ENCODE data around the gene PCAT7. TPM values are rescaled to one million over a fixed set of nuclear protein-coding genes. Genes with fewer than 3 reads are reported as not detected.
"Not testable (repeated sequence)": the region's sequence is repeated elsewhere in the genome, so short reads cannot be mapped to it uniquely, and the experiment has no call there.

The PCAT7 gene
- total RNA-seq, 1 donor from 2014 or later = 5.2 TPM

DNA sequence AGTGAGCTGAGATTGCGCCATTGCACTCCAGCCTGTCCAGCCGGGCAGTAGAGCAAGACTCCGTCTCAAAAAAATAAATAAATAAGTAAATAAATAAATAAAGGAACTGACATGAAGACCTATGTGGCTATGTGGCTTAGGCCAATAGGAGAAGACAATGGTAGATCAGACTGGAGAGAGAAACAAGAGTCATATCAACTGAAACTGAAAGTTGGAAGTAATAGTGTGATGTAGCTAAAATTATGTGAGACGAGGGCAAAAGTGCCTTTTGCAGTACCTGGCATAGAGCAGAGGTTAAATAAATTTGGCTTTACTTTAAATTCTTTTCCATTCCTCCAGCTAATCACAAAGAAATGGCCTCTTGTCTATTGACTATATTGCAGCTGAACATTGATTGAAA lies 31.4 kb downstream of the PCAT7 start:
- Mint-ChIP-seq H3K4me1 (ENCODE audit: low read depth, unreplicated experiment) (peaks cover 13% of the 10 kb centered on the region), H3K4me3 (ENCODE audit: unreplicated experiment) (no peak overlapping the region), H3K27ac (ENCODE audit: unreplicated experiment) (no peak overlapping the region), H3K27me3 (ENCODE audit: low read depth, unreplicated experiment) (peaks cover 17% of the 10 kb centered on the region), H3K9me3 (ENCODE audit: unreplicated experiment) (peaks cover 2% of the 10 kb centered on the region), H3K36me3 (ENCODE audit: low read depth, unreplicated experiment) (peaks cover 2% of the 10 kb centered on the region)
- no peak for FAIRE-seq
- H3K4me2 ChIP-seq (ENCODE audit: low read length) = peak overlapping the region; percentile 50
- no peaks in the 10 kb centered on the region for H4K20me1 ChIP-seq (ENCODE audit: insufficient read depth, low read length)
- H3K4me1 ChIP-seq (ENCODE audit: insufficient read depth, low read length) = no peaks in the 10 kb centered on the region
- no peaks in the 10 kb centered on the region for H3K9me3 ChIP-seq (ENCODE audit: insufficient read depth, low read depth, low read length)
- H3K36me3 ChIP-seq (ENCODE audit: insufficient read depth, low read length) = no peaks in the 10 kb centered on the region
- no peaks in the 10 kb centered on the region for H3K27me3 ChIP-seq (ENCODE audit: insufficient read depth, low read length)
- DNase-seq (ENCODE audit: low read depth) = no peak
- H3K27ac ChIP-seq (ENCODE audit: low read depth, low read length) = no peak overlapping the region
- TF ChIP-seq CTCF (IDR thresholded peaks at IDR 0.05; ENCODE audit: insufficient read depth, low read depth, low read length) (no peak), EZH2 (IDR thresholded peaks at IDR 0.05; ENCODE audit: insufficient read depth, low read length) (no peak)
- no peaks in the 10 kb centered on the region for H3K79me2 ChIP-seq (ENCODE audit: insufficient read depth, low read length)
- H2AFZ ChIP-seq (ENCODE audit: low read depth, low read length) = no peak overlapping the region
- no peak overlapping the region for H3K9ac ChIP-seq (ENCODE audit: low read length)
- H3K4me3 ChIP-seq (ENCODE audit: insufficient read depth, low read depth, low read length) = no peak overlapping the region

GRCh38 chr9:94586814-94587213 lies 31.9 kb downstream of the PCAT7 start:
- no peaks in the 10 kb centered on the region for H4K20me1 ChIP-seq (ENCODE audit: insufficient read depth, low read length)
- peak overlapping the region; percentile 23 for H3K27ac Mint-ChIP-seq (ENCODE audit: unreplicated experiment)
- H3K4me1 Mint-ChIP-seq (ENCODE audit: low read depth, unreplicated experiment) = peaks cover 13% of the 10 kb centered on the region
- no peaks in the 10 kb centered on the region for H3K4me1 ChIP-seq (ENCODE audit: insufficient read depth, low read length)
- peaks cover 2% of the 10 kb centered on the region for H3K9me3 Mint-ChIP-seq (ENCODE audit: unreplicated experiment)
- no peak overlapping the region for H3K27ac ChIP-seq (ENCODE audit: low read depth, low read length)
- no peak overlapping the region for H3K9ac ChIP-seq (ENCODE audit: low read length)
- H3K36me3 Mint-ChIP-seq (ENCODE audit: low read depth, unreplicated experiment) = peaks cover 2% of the 10 kb centered on the region
- H3K36me3 ChIP-seq (ENCODE audit: insufficient read depth, low read length) = no peaks in the 10 kb centered on the region
- H3K79me2 ChIP-seq (ENCODE audit: insufficient read depth, low read length) = no peaks in the 10 kb centered on the region
- H3K4me2 ChIP-seq (ENCODE audit: low read length) = peak overlapping the region; percentile 50
- H3K27me3 ChIP-seq (ENCODE audit: insufficient read depth, low read length) = no peaks in the 10 kb centered on the region
- no peak for TF ChIP-seq EZH2 (IDR thresholded peaks at IDR 0.05; ENCODE audit: insufficient read depth, low read length)
- no peak for TF ChIP-seq CTCF (IDR thresholded peaks at IDR 0.05; ENCODE audit: insufficient read depth, low read depth, low read length)
- H3K4me3 ChIP-seq (ENCODE audit: insufficient read depth, low read depth, low read length) = no peak overlapping the region
- peak; percentile 41 for DNase-seq (ENCODE audit: low read depth)
- peak overlapping the region; percentile 10 for H2AFZ ChIP-seq (ENCODE audit: low read depth, low read length)
- no peak overlapping the region for H3K4me3 Mint-ChIP-seq (ENCODE audit: unreplicated experiment)
- FAIRE-seq = no peak
- H3K27me3 Mint-ChIP-seq (ENCODE audit: low read depth, unreplicated experiment) = peaks cover 20% of the 10 kb centered on the region
- H3K9me3 ChIP-seq (ENCODE audit: insufficient read depth, low read depth, low read length) = no peaks in the 10 kb centered on the region

- no peak overlapping the region for H3K4me2 ChIP-seq (ENCODE audit: low read length)
- DNase-seq (ENCODE audit: low read depth) (no peak), FAIRE-seq (no peak)
- Mint-ChIP-seq H3K4me3 (ENCODE audit: unreplicated experiment) (no peak overlapping the region), H3K36me3 (ENCODE audit: low read depth, unreplicated experiment) (peaks cover 2% of the 10 kb centered on the region), H3K27ac (ENCODE audit: unreplicated experiment) (no peak overlapping the region), H3K27me3 (ENCODE audit: low read depth, unreplicated experiment) (peaks cover 25% of the 10 kb centered on the region), H3K4me1 (ENCODE audit: low read depth, unreplicated experiment) (peaks cover 13% of the 10 kb centered on the region), H3K9me3 (ENCODE audit: unreplicated experiment) (peaks cover 2% of the 10 kb centered on the region)
- H3K4me3 ChIP-seq (ENCODE audit: insufficient read depth, low read depth, low read length) = no peak overlapping the region
- H3K4me1 ChIP-seq (ENCODE audit: insufficient read depth, low read length) = no peaks in the 10 kb centered on the region
- no peak overlapping the region for H2AFZ ChIP-seq (ENCODE audit: low read depth, low read length)
- H3K9me3 ChIP-seq (ENCODE audit: insufficient read depth, low read depth, low read length) = no peaks in the 10 kb centered on the region
- H3K36me3 ChIP-seq (ENCODE audit: insufficient read depth, low read length) = no peaks in the 10 kb centered on the region
- no peak overlapping the region for H3K27ac ChIP-seq (ENCODE audit: low read depth, low read length)
- H4K20me1 ChIP-seq (ENCODE audit: insufficient read depth, low read length) = no peaks in the 10 kb centered on the region
- TF ChIP-seq CTCF (IDR thresholded peaks at IDR 0.05; ENCODE audit: insufficient read depth, low read depth, low read length) = no peak
- no peak for TF ChIP-seq EZH2 (IDR thresholded peaks at IDR 0.05; ENCODE audit: insufficient read depth, low read length)
- no peaks in the 10 kb centered on the region for H3K79me2 ChIP-seq (ENCODE audit: insufficient read depth, low read length)
- H3K27me3 ChIP-seq (ENCODE audit: insufficient read depth, low read length) = no peaks in the 10 kb centered on the region
- H3K9ac ChIP-seq (ENCODE audit: low read length) = no peak overlapping the region
These were observed 33.8 kb downstream of the PCAT7 start for GRCh38 chr9:94588681-94589080.

- H3K4me1 ChIP-seq (ENCODE audit: insufficient read depth, low read length); H3K79me2 ChIP-seq (ENCODE audit: insufficient read depth, low read length); H3K36me3 Mint-ChIP-seq (ENCODE audit: low read depth, unreplicated experiment); H3K27ac Mint-ChIP-seq (ENCODE audit: unreplicated experiment); DNase-seq (ENCODE audit: low read depth); FAIRE-seq; H3K9me3 Mint-ChIP-seq (ENCODE audit: unreplicated experiment); H3K36me3 ChIP-seq (ENCODE audit: insufficient read depth, low read length); H2AFZ ChIP-seq (ENCODE audit: low read depth, low read length); H3K9ac ChIP-seq (ENCODE audit: low read length); H3K4me3 ChIP-seq (ENCODE audit: insufficient read depth, low read depth, low read length); H4K20me1 ChIP-seq (ENCODE audit: insufficient read depth, low read length); H3K27ac ChIP-seq (ENCODE audit: low read depth, low read length); H3K4me2 ChIP-seq (ENCODE audit: low read length); H3K9me3 ChIP-seq (ENCODE audit: insufficient read depth, low read depth, low read length); H3K27me3 ChIP-seq (ENCODE audit: insufficient read depth, low read length); H3K4me3 Mint-ChIP-seq (ENCODE audit: unreplicated experiment): not testable (repeated sequence)
- Mint-ChIP-seq H3K27me3 (ENCODE audit: low read depth, unreplicated experiment) (peaks cover 26% of the 10 kb centered on the region), H3K4me1 (ENCODE audit: low read depth, unreplicated experiment) (peaks cover 13% of the 10 kb centered on the region)
These were observed 36.2 kb downstream of the PCAT7 start for GRCh38 chr9:94591046-94591545.

Data from astrocyte (in vitro differentiated cells and primary cell).